HEK293 (cell line): Measurements from ENCODE around the gene ARAP1.
A peak's percentile ranks its signal among the peaks of the same experiment; 100 is the strongest.

Source experiments
- ELK4 ChIP-seq: IDR thresholded peaks from 2 replicates; pipeline ENCODE4 v1.6.1; 2011; ENCODE audit warnings: mild to moderate bottlenecking, low read depth, low read length, borderline replicate concordance
- GLI4 ChIP-seq: fragments of 450-650 bp; formaldehyde crosslinking; IDR thresholded peaks from 2 replicates; pipeline ENCODE4 v1.5.1; 2016; ENCODE audit warnings: missing biosample characterization, missing genetic modification characterization
- GLIS1 ChIP-seq: fragments of 450-650 bp; formaldehyde crosslinking; IDR thresholded peaks from 2 replicates; pipeline ENCODE4 v1.5.1; 2016; ENCODE audit warnings: missing biosample characterization, missing genetic modification characterization
- HIC1 ChIP-seq: fragments of 450-650 bp; formaldehyde crosslinking; IDR thresholded peaks from 2 replicates; pipeline ENCODE4 v1.5.1; 2016; ENCODE audit warnings: missing biosample characterization, missing genetic modification characterization
- INSM2 ChIP-seq: fragments of 450-650 bp; formaldehyde crosslinking; IDR thresholded peaks from 2 replicates; pipeline ENCODE4 v1.5.1; 2016; ENCODE audit warnings: missing biosample characterization, missing genetic modification characterization
- KLF17 ChIP-seq: fragments of 450-650 bp; formaldehyde crosslinking; IDR thresholded peaks from 2 replicates; pipeline ENCODE4 v1.5.1; 2016; ENCODE audit warnings: missing biosample characterization, missing genetic modification characterization
- MYNN ChIP-seq: fragments of 450-650 bp; formaldehyde crosslinking; IDR thresholded peaks from 2 replicates; pipeline ENCODE4 v1.5.1; 2016; ENCODE audit warnings: missing biosample characterization, missing genetic modification characterization, borderline replicate concordance
- PRDM10 ChIP-seq: fragments of 450-650 bp; formaldehyde crosslinking; IDR thresholded peaks from 2 replicates; pipeline ENCODE4 v1.5.1; 2016; ENCODE audit warnings: missing biosample characterization, missing genetic modification characterization
- RBAK ChIP-seq: fragments of 450-650 bp; formaldehyde crosslinking; IDR thresholded peaks from 2 replicates; pipeline ENCODE4 v1.5.1; 2016; ENCODE audit warnings: missing biosample characterization, missing genetic modification characterization
- SALL2 ChIP-seq: fragments of 450-650 bp; formaldehyde crosslinking; IDR thresholded peaks from 2 replicates; pipeline ENCODE4 v1.5.0; 2017; ENCODE audit warnings: missing biosample characterization, mild to moderate bottlenecking, missing genetic modification characterization, borderline replicate concordance
- SP7 ChIP-seq: fragments of 450-650 bp; formaldehyde crosslinking; IDR thresholded peaks from 2 replicates; pipeline ENCODE4 v1.5.1; 2016; ENCODE audit warnings: missing biosample characterization, missing genetic modification characterization
- ZBTB44 ChIP-seq: fragments of 450-650 bp; IDR thresholded peaks from 2 replicates; pipeline ENCODE4 v1.5.1; 2018; ENCODE audit warnings: missing biosample characterization, mild to moderate bottlenecking, missing genetic modification characterization
- ZFP3 ChIP-seq: fragments of 450-650 bp; formaldehyde crosslinking; IDR thresholded peaks from 2 replicates; pipeline ENCODE4 v1.5.1; 2016; ENCODE audit warnings: low read depth, missing biosample characterization, missing genetic modification characterization
- ZFP41 ChIP-seq: fragments of 450-650 bp; formaldehyde crosslinking; IDR thresholded peaks from 2 replicates; pipeline ENCODE4 v1.5.1; 2016; ENCODE audit warnings: missing biosample characterization, missing genetic modification characterization, borderline replicate concordance
- ZIC2 ChIP-seq: fragments of 450-650 bp; formaldehyde crosslinking; IDR thresholded peaks from 2 replicates; pipeline ENCODE4 v1.5.1; 2016; ENCODE audit warnings: missing biosample characterization, missing genetic modification characterization
- ZNF133 ChIP-seq: fragments of 450-650 bp; formaldehyde crosslinking; IDR thresholded peaks from 2 replicates; pipeline ENCODE4 v1.5.1; 2016; ENCODE audit warnings: missing biosample characterization, missing genetic modification characterization
- ZNF223 ChIP-seq: fragments of 450-650 bp; formaldehyde crosslinking; IDR thresholded peaks from 2 replicates; pipeline ENCODE4 v1.5.1; 2016; ENCODE audit warnings: missing biosample characterization, missing genetic modification characterization
- ZNF280C ChIP-seq: fragments of 450-650 bp; formaldehyde crosslinking; IDR thresholded peaks from 2 replicates; pipeline ENCODE4 v1.5.1; 2016; ENCODE audit warnings: missing biosample characterization, missing genetic modification characterization
- ZNF350 ChIP-seq: fragments of 450-650 bp; formaldehyde crosslinking; IDR thresholded peaks from 2 replicates; pipeline ENCODE4 v1.5.0; 2017; ENCODE audit warnings: missing biosample characterization, mild to moderate bottlenecking, missing genetic modification characterization
- ZNF426 ChIP-seq: fragments of 450-650 bp; formaldehyde crosslinking; IDR thresholded peaks from 2 replicates; pipeline ENCODE4 v1.5.1; 2017; ENCODE audit warnings: missing biosample characterization, missing genetic modification characterization, mild to moderate bottlenecking, inconsistent platforms, moderate library complexity
- ZNF510 ChIP-seq: fragments of 450-650 bp; formaldehyde crosslinking; IDR thresholded peaks from 2 replicates; pipeline ENCODE4 v1.5.1; 2018; ENCODE audit warnings: mild to moderate bottlenecking, missing genetic modification characterization, missing biosample characterization; ENCODE audit not compliant: insufficient replicate concordance
- ZNF514 ChIP-seq: fragments of 450-650 bp; formaldehyde crosslinking; IDR thresholded peaks from 2 replicates; pipeline ENCODE4 v1.5.1; 2016; ENCODE audit warnings: missing biosample characterization, missing genetic modification characterization
- ZNF555 ChIP-seq: fragments of 450-650 bp; formaldehyde crosslinking; conservative IDR thresholded peaks from 2 replicates; pipeline ENCODE4 v1.5.1; 2017; ENCODE audit warnings: missing biosample characterization, mild to moderate bottlenecking, missing genetic modification characterization, inconsistent platforms
- ZNF571 ChIP-seq: fragments of 450-650 bp; formaldehyde crosslinking; IDR thresholded peaks from 2 replicates; pipeline ENCODE4 v1.5.0; 2017; ENCODE audit warnings: missing biosample characterization, missing genetic modification characterization
- ZNF623 ChIP-seq: fragments of 450-650 bp; formaldehyde crosslinking; IDR thresholded peaks from 2 replicates; pipeline ENCODE4 v1.5.1; 2016; ENCODE audit warnings: missing biosample characterization, missing genetic modification characterization
- ZNF704 ChIP-seq: fragments of 450-650 bp; formaldehyde crosslinking; IDR thresholded peaks from 2 replicates; pipeline ENCODE4 v1.5.1; 2016; ENCODE audit warnings: missing biosample characterization, missing genetic modification characterization

Gene ARAP1

GRCh38 chr11:72758304-72758689, 6.1 kb upstream of the ARAP1 start (continued):
- TF ChIP-seq ZNF280C (tag by site-specific recombination), result no peak
- no peak for TF ChIP-seq ZNF223 (tag by site-specific recombination)
- peak; percentile 69 for TF ChIP-seq GLIS1 (tag by site-specific recombination)
- TF ChIP-seq ZFP41, result no peak
- no peak for TF ChIP-seq ZNF571 (tag by site-specific recombination)
- TF ChIP-seq ZNF510, result no peak
- TF ChIP-seq ZNF514, result no peak
- TF ChIP-seq ZNF555 (tag by site-specific recombination), result no peak
- no peak for TF ChIP-seq MYNN (tag by site-specific recombination)
- peak; percentile 72 for TF ChIP-seq ZIC2
- no peak for TF ChIP-seq ZBTB44
- no peak for TF ChIP-seq ZFP3 (tag by site-specific recombination)
- no peak for TF ChIP-seq ZNF426 (tag by site-specific recombination)
- no peak for TF ChIP-seq ZNF350 (tag by site-specific recombination)
- no peak for TF ChIP-seq INSM2 (tag by site-specific recombination)
- no peak for TF ChIP-seq KLF17 (tag by site-specific recombination)
- no peak for TF ChIP-seq ZNF704 (tag by site-specific recombination)
- TF ChIP-seq ZNF133 (tag by site-specific recombination), result no peak
- no peak for TF ChIP-seq ZNF623 (tag by site-specific recombination)
- TF ChIP-seq ELK4, result no peak
- no peak for TF ChIP-seq SALL2 (tag by site-specific recombination)
- TF ChIP-seq SP7 (tag by site-specific recombination), result no peak
- TF ChIP-seq HIC1 (tag by site-specific recombination), result peak; percentile 33; the same call in 1 of the 2 replicates
- no peak for TF ChIP-seq RBAK (tag by site-specific recombination)
- TF ChIP-seq PRDM10 (tag by site-specific recombination), result peak; percentile 82
- TF ChIP-seq GLI4 (tag by site-specific recombination), result no peak
